ENCODE data around the gene MEGF9. TPM values are rescaled to one million over a fixed set of nuclear protein-coding genes. Genes with fewer than 3 reads are reported as not detected.

Gene MEGF9
- total and polyA plus RNA-seq, 4 donors: 15.5 to 27.4 (median 19.3) TPM

GRCh38 chr9:120593955-120594277, 120.4 kb downstream of the MEGF9 start:
- no peaks in the 10 kb centered on the region for H3K4me1 ChIP-seq (ENCODE audit: control insufficient read depth in 4 of 4, insufficient read depth in 4 of 4, low read length in 3 of 4)
- 41% methylated on average over 2 of the region's 2 CpGs for WGBS
- H3K27me3 ChIP-seq (ENCODE audit: control insufficient read depth in 4 of 4, insufficient read depth in 4 of 4, low read length in 3 of 4): no peaks in the 10 kb centered on the region
- TF ChIP-seq GABPA (IDR thresholded peaks at IDR 0.05 in 1 of 2, conservative IDR thresholded peaks at IDR 0.05 in 1 of 2): no peak
- TF ChIP-seq SP1 (IDR thresholded peaks at IDR 0.05): no peak
- no peak for TF ChIP-seq MAX (IDR thresholded peaks at IDR 0.05)
- TF ChIP-seq CTCF (IDR thresholded peaks at IDR 0.05; ENCODE audit: low read depth, low read length, missing input control): no peak
- no peak for TF ChIP-seq FOXA1 (IDR thresholded peaks at IDR 0.05)
- no peak for TF ChIP-seq REST (IDR thresholded peaks at IDR 0.05)
- no peak for TF ChIP-seq NR2F2 (IDR thresholded peaks at IDR 0.05)
- TF ChIP-seq HNF4A (conservative IDR thresholded peaks at IDR 0.05): no peak
- TF ChIP-seq ZBTB33 (IDR thresholded peaks at IDR 0.05): no peak
- H3K36me3 ChIP-seq (ENCODE audit: control insufficient read depth in 4 of 4, insufficient read depth in 3 of 4, low read depth in 1 of 4, low read length in 3 of 4): no peaks in the 10 kb centered on the region
- H3K27ac ChIP-seq (ENCODE audit: low read depth in 1 of 2, low read length in 2 of 2): no peak overlapping the region
- no peak for DNase-seq (ENCODE audit: low spot score)
- H3K4me3 ChIP-seq (ENCODE audit: low read depth in 1 of 3, low read length in 3 of 3): no peak overlapping the region
- no peaks in the 10 kb centered on the region for H3K9me3 ChIP-seq (ENCODE audit: control insufficient read depth in 4 of 4, low read length in 3 of 4)
- no peak overlapping the region for H3K9ac ChIP-seq (ENCODE audit: low read depth in 1 of 2, low read length in 2 of 2)

- 76% methylated on average over 5 of the region's 5 CpGs for WGBS
- Histone ChIP-seq H3K4me1 (ENCODE audit: control insufficient read depth in 4 of 4, insufficient read depth in 4 of 4, low read length in 3 of 4) (no peaks in the 10 kb centered on the region), H3K27me3 (ENCODE audit: control insufficient read depth in 4 of 4, insufficient read depth in 4 of 4, low read length in 3 of 4) (no peaks in the 10 kb centered on the region), H3K36me3 (ENCODE audit: control insufficient read depth in 4 of 4, insufficient read depth in 3 of 4, low read depth in 1 of 4, low read length in 3 of 4) (no peaks in the 10 kb centered on the region), H3K4me3 (ENCODE audit: low read depth in 1 of 3, low read length in 3 of 3) (no peak overlapping the region), H3K27ac (ENCODE audit: low read depth in 1 of 2, low read length in 2 of 2) (no peak overlapping the region), H3K9ac (ENCODE audit: low read depth in 1 of 2, low read length in 2 of 2) (no peak overlapping the region), H3K9me3 (ENCODE audit: control insufficient read depth in 4 of 4, low read length in 3 of 4) (no peaks in the 10 kb centered on the region)
- TF ChIP-seq HNF4G (IDR thresholded peaks at IDR 0.05) (no peak), CTCF (IDR thresholded peaks at IDR 0.05; ENCODE audit: low read depth, low read length, missing input control) (no peak), FOXA2 (IDR thresholded peaks at IDR 0.05) (no peak), EGR1 (IDR thresholded peaks at IDR 0.05; ENCODE audit: low read depth in 2 of 2) (no peak), MAX (IDR thresholded peaks at IDR 0.05) (no peak), JUND (IDR thresholded peaks at IDR 0.05) (no peak)
- DNase-seq (ENCODE audit: low spot score): no peak
Measured at GRCh38 chr9:120593250-120593954, 120.9 kb downstream of the MEGF9 start.
